K562 (cell line): ENCODE measurements around the gene SH3BGRL3. TPM values are rescaled to one million over a fixed set of nuclear protein-coding genes. Genes with fewer than 3 reads are reported as not detected.

ENCODE experiments used
- ATF6 ChIP-seq: sonication (generic); formaldehyde crosslinking; IDR thresholded peaks from 2 replicates; pipeline ENCODE4 v1.4.0; 2020; ENCODE audit warnings: mild to moderate bottlenecking, missing genetic modification reagents
- CXXC5 ChIP-seq: fragments of 250-450 bp; sonication (Bioruptor Pico); IDR thresholded peaks from 2 replicates; pipeline ENCODE4 v1.8.0; 2022; ENCODE audit warnings: inconsistent platforms, mild to moderate bottlenecking, moderate library complexity
- ELF4 ChIP-seq: fragments of 450-650 bp; formaldehyde crosslinking; IDR thresholded peaks from 2 replicates; pipeline ENCODE4 v1.4.0; 2022; ENCODE audit warnings: missing genetic modification characterization
- ETS1 ChIP-seq: conservative IDR thresholded peaks from 2 replicates; pipeline ENCODE4 v1.6.1; 2011; ENCODE audit warnings: low read depth, mild to moderate bottlenecking, low read length; ENCODE audit not compliant: control insufficient read depth
- HDGF ChIP-seq: fragments of 450-650 bp; IDR thresholded peaks from 2 replicates; pipeline ENCODE4 v1.6.1; 2016
- IRF9 ChIP-seq: fragments of 450-650 bp; IDR thresholded peaks from 2 replicates; pipeline ENCODE4 v1.6.1; 2016; ENCODE audit warnings: missing biosample characterization, missing genetic modification characterization
- JUND ChIP-seq, 2 experiments: IDR thresholded peaks; 2 replicates in 1 of 2; 3 replicates in 1 of 2; pipeline ENCODE4 v1.6.1; 2011; ENCODE audit warnings: borderline replicate concordance in 2 of 2, low read depth in 2 of 2, low read length in 2 of 2, improper control_type of control experiment in 1 of 2, missing biosample characterization in 1 of 2, missing genetic modification characterization in 1 of 2, missing genetic modification reagents in 1 of 2
- MAZ ChIP-seq, 2 experiments: fragments of 450-650 bp in 1 of 2; sonication (generic) in 1 of 2; formaldehyde crosslinking; IDR thresholded peaks in 1 of 2; conservative IDR thresholded peaks in 1 of 2; 2 replicates each; pipeline versions ENCODE4 v1.4.0 to v1.5.0; 2020; ENCODE audit warnings: mild to moderate bottlenecking in 1 of 2, missing genetic modification reagents in 1 of 2
- MNT ChIP-seq, 2 experiments: fragments of 450-650 bp; conservative IDR thresholded peaks; 2 replicates each; pipeline ENCODE4 v1.6.1; 2017; ENCODE audit warnings: mild to moderate bottlenecking in 2 of 2, moderate library complexity in 2 of 2
- RBM15 ChIP-seq: fragments of 200-400 bp; formaldehyde crosslinking; IDR thresholded peaks from 2 replicates; pipeline ENCODE4 v1.6.1; 2018; ENCODE audit warnings: mild to moderate bottlenecking, low read length, moderate library complexity; ENCODE audit not compliant: insufficient read depth
- SP2 ChIP-seq: IDR thresholded peaks from 2 replicates; pipeline ENCODE4 v1.6.1; 2011; ENCODE audit warnings: mild to moderate bottlenecking, low read depth, low read length, moderate library complexity; ENCODE audit not compliant: poor library complexity, severe bottlenecking; ENCODE audit errors: extremely low read depth
- TEAD1 ChIP-seq, 2 experiments: fragments of 450-650 bp in 1 of 2; sonication (generic) in 1 of 2; formaldehyde crosslinking; IDR thresholded peaks; 2 replicates each; pipeline versions ENCODE4 v1.4.0 to v1.8.0; 2020 to 2022; ENCODE audit warnings: mild to moderate bottlenecking in 2 of 2, missing genetic modification reagents in 1 of 2
- ZBTB33 ChIP-seq: sonication (generic); formaldehyde crosslinking; IDR thresholded peaks from 2 replicates; pipeline ENCODE4 v1.8.1; 2023; ENCODE audit warnings: mild to moderate bottlenecking, missing genetic modification reagents
- ZFP30 ChIP-seq: fragments of 250-450 bp; sonication (Bioruptor Pico); IDR thresholded peaks from 2 replicates; pipeline ENCODE4 v1.8.0; 2022; ENCODE audit warnings: moderate library complexity, mild to moderate bottlenecking, inconsistent platforms, borderline replicate concordance
- ZNF766 ChIP-seq: fragments of 200-800 bp; sonication (Bioruptor generic); conservative IDR thresholded peaks from 2 replicates; pipeline ENCODE4 v1.6.1; 2016; ENCODE audit warnings: missing genetic modification characterization, missing compliant biosample characterization
- polyA plus RNA-seq, 8 experiments: library from polyadenylated mRNA; depleted of rRNA in 4 of 8; stranded (reverse) in 5 of 8; unstranded in 3 of 8; fragments of >200 nt; fragmentation: Nextera tagmentation in 2 of 8; fragmentation: Illumina TruSeq in 1 of 8; extraction: Ambion mirVana in 2 of 8; extraction: Trizol in 1 of 8; gene quantifications; 2 replicates each; pipeline versions ENCODE4 v1.2.1 to v1.2.3, GENCODE V29; 2011 to 2014; ENCODE audit warnings: inconsistent platforms in 1 of 8, missing spikeins in 1 of 8
- total RNA-seq, 7 experiments: library from RNA; depleted of rRNA in 6 of 7; stranded (reverse); fragments of >200 nt in 6 of 7; fragmentation: Illumina TruSeq in 2 of 7; extraction: Trizol in 2 of 7; gene quantifications; 2 replicates each; pipeline versions ENCODE4 v1.2.1 to v1.2.3, GENCODE V29; 2011 to 2021; ENCODE audit warnings: low replicate concordance in 1 of 7

The SH3BGRL3 gene
- total and polyA plus RNA-seq, 9 of the 15 experiments (the other 6 are each of a cell fraction or from before 2014, with no cell fraction given): 30.3 to 140 (median 54.2) TPM

GRCh38 chr1:26287033-26287711 lies 7.3 kb downstream of the SH3BGRL3 start (continued):
- TF ChIP-seq SP2: no peak
- TF ChIP-seq ZBTB33 (CRISPR knock-in tag): peak; percentile 80
- TF ChIP-seq CXXC5: peak; percentile 44; the same call in 1 of the 2 replicates
- TF ChIP-seq MAZ (CRISPR knock-in tag; conservative IDR thresholded peaks at IDR 0.05 in 1 of 2, IDR thresholded peaks at IDR 0.05 in 1 of 2): peak; percentile 56 to 63; a peak in 1 of 4 replicates
- peak; percentile 94 for TF ChIP-seq ETS1
- no peak for TF ChIP-seq ZFP30
- peak; percentile 63; the same call in 1 of the 2 replicates for TF ChIP-seq JUND (IDR thresholded peaks at IDR 0.05; ENCODE audit: borderline replicate concordance, low read depth, low read length)
- peak; percentile 51; the same call in 2 of the 3 replicates for TF ChIP-seq JUND (tag; IDR thresholded peaks at IDR 0.05; ENCODE audit: borderline replicate concordance, low read depth, low read length)
- TF ChIP-seq RBM15: no peak
- peak in 1 of 2 experiments; percentile 49; a peak in 1 of 4 replicates for TF ChIP-seq TEAD1 (CRISPR knock-in tag; IDR thresholded peaks at IDR 0.05)
- TF ChIP-seq ZNF766 (CRISPR knock-in tag): peak; percentile 83
- 0 out of 2 replicates have a peak, but pooled peaks have one; percentile 12 for TF ChIP-seq ELF4 (CRISPR knock-in tag)
- peak; percentile 81 for TF ChIP-seq IRF9 (tag)
- TF ChIP-seq HDGF: no peak
- no peak for TF ChIP-seq ATF6
- TF ChIP-seq MNT (conservative IDR thresholded peaks at IDR 0.05): peak; percentile 90 to 96
